ENCODE measurements around the gene IL32. TPM values are rescaled to one million over a fixed set of nuclear protein-coding genes. Genes with fewer than 3 reads are reported as not detected.

Gene IL32
- total and polyA plus RNA-seq, 9 of the 15 experiments (the other 6 are each of a cell fraction or from before 2014, with no cell fraction given): 0.21 to 2.2 (median 0.37) TPM; not detected in 3

GRCh38 chr16:3020247-3020603 is 45.2 kb upstream of the IL32 start, which contains the start of gene TNFRSF12A:
TSS of gene TNFRSF12A (plus strand) at chr16:3020368. CDS start at chr16:3020398, 30 bp downstream.
- Histone ChIP-seq H4K20me1 (replicated peaks; ENCODE audit: control insufficient read depth, insufficient read depth, low read length) (peaks cover 28% of the 10 kb centered on the region), H3K27ac (ENCODE audit: extremely low read depth, low read depth, low read length) (peak within 1 kb of the TSS; percentile 90), H3K9me3 (replicated peaks; ENCODE audit: control insufficient read depth, insufficient read depth, low read depth, low read length) (no peaks in the 10 kb centered on the region), H3K9me1 (ENCODE audit: control insufficient read depth, insufficient read depth, low read length) (peaks cover 2% of the 10 kb centered on the region), H3K27me3 (ENCODE audit: control insufficient read depth in 2 of 2, insufficient read depth in 2 of 2, low read length in 2 of 2) (no peaks in the 10 kb centered on the region), H3K36me3 (ENCODE audit: control insufficient read depth, insufficient read depth, low read length) (peaks cover 16% of the 10 kb centered on the region; the same call in 2 of the 3 replicates), H3K79me2 (ENCODE audit: control insufficient read depth, insufficient read depth, low read length) (peaks cover 40% of the 10 kb centered on the region), H3K4me1 (replicated peaks in 1 of 2; ENCODE audit: control insufficient read depth in 2 of 2, insufficient read depth in 2 of 2, low read length in 2 of 2) (peaks cover 38 to 92% of the 10 kb centered on the region in 2 experiments), H2AFZ (ENCODE audit: low read depth, low read length) (peak within 1 kb of the TSS; percentile 97), H3K4me3 (peak within 1 kb of the TSS; percentile 82), H3K9ac (ENCODE audit: insufficient read depth in 1 of 2, low read depth in 2 of 2, low read length in 2 of 2) (peak within 1 kb of the TSS; percentile 88 to 94), H3K4me2 (ENCODE audit: insufficient read depth, low read length) (peak within 1 kb of the TSS; percentile 90)
- in situ Hi-C loops (cut with MboI) (no loop called here), intact Hi-C loops (cut with micrococcal nuclease) (loop anchor here (1.0 to 10.0 kb wide), 2 partner anchors 12 to 55 kb away; partner anchors contain the start of genes KREMEN2 and PAQR4)
- WGBS (ENCODE audit: insufficient coverage, low coverage, missing lambda C conversion rate): under 1% methylated on average over 21 of the region's 49 CpGs
- CTCF ChIA-PET (ENCODE audit: low intra/inter-chr PET ratio): interaction anchor here (0.6 kb wide), 1 partner anchor 41 kb away, joined by 6 read pairs; no protein-coding TSS in a partner anchor
- POLR2A ChIA-PET: interaction anchor here (0.6 to 3.3 kb wide), 9 partner anchors 9 to 410 kb away, joined by 3 to 29 read pairs (median 4); no protein-coding TSS in a partner anchor
- no TSS peak for BruUV-seq (replicated peaks)
- FAIRE-seq (no peak), ATAC-seq (peak; percentile 47), DNase-seq (ENCODE audit: extremely low read depth in 1 of 4, low spot score in 3 of 4) (peak; percentile 86 to 94 (median 88))
- TF ChIP-seq MGA (IDR thresholded peaks at IDR 0.05): peak; percentile 50; the same call in 1 of the 2 replicates
- TF ChIP-seq PRPF4 (IDR thresholded peaks at IDR 0.05; ENCODE audit: insufficient read depth, low read depth, low read length, poor library complexity, severe bottlenecking): peak; percentile 47
- peak; percentile 61 for TF ChIP-seq CCNT2 (IDR thresholded peaks at IDR 0.05; ENCODE audit: borderline replicate concordance, extremely low read depth, insufficient read length, low read depth, low read length)
- peak; percentile 54; the same call in 1 of the 2 replicates for TF ChIP-seq SP1 (CRISPR knock-in tag; IDR thresholded peaks at IDR 0.05)
- peak; percentile 71 for TF ChIP-seq RBBP5 (IDR thresholded peaks at IDR 0.05; ENCODE audit: borderline replicate concordance, insufficient read depth, low read length, poor library complexity, severe bottlenecking)
- TF ChIP-seq SIN3A (IDR thresholded peaks at IDR 0.05; ENCODE audit: borderline replicate concordance in 2 of 2, control insufficient read depth in 1 of 2, low read depth in 2 of 2, low read length in 2 of 2): peak; percentile 63 to 65; a peak in 2 of 4 replicates
- peak; percentile 51 for TF ChIP-seq KDM5B (IDR thresholded peaks at IDR 0.05; ENCODE audit: insufficient replicate concordance, low read depth, low read length)
- TF ChIP-seq CXXC5 (CRISPR knock-in tag; IDR thresholded peaks at IDR 0.05): peak; percentile 78
- TF ChIP-seq ZNF3 (CRISPR knock-in tag; IDR thresholded peaks at IDR 0.05): no peak
- peak; percentile 23 for TF ChIP-seq ZNF146 (CRISPR knock-in tag; IDR thresholded peaks at IDR 0.05; ENCODE audit: unreplicated experiment)
